Stimulated activated naive CD4-positive, alpha-beta T cell treated with Interleukin-2 at 50 U/mL for 16 hours (primary cell): ENCODE results near the gene LRIG1.

Experiments used
- DNase-seq: peaks from one replicate; lab custom pipeline; 2025; lab: John Stamatoyannopoulos, UW

Gene LRIG1

DNA sequence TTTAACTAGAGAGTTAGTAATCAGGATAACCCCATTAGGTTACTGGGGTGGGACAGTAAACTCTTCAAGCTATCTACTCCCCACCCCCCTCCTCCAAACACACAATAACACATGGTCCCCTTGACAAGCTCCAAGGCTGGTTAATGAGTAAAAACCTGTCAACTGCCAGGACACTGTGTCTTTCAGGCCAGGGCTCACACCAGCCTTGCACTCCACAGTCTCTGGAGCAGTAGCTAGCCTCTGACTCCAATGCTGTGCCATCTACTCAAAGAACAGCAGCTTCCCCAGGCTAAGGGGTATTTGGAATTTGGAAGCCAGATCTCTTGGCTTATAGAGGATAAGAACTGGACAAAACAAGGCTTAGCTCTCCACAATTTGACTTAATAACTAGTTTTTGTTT, 115.8 kb downstream of the LRIG1 start:
- no peak for DNase-seq

DNA sequence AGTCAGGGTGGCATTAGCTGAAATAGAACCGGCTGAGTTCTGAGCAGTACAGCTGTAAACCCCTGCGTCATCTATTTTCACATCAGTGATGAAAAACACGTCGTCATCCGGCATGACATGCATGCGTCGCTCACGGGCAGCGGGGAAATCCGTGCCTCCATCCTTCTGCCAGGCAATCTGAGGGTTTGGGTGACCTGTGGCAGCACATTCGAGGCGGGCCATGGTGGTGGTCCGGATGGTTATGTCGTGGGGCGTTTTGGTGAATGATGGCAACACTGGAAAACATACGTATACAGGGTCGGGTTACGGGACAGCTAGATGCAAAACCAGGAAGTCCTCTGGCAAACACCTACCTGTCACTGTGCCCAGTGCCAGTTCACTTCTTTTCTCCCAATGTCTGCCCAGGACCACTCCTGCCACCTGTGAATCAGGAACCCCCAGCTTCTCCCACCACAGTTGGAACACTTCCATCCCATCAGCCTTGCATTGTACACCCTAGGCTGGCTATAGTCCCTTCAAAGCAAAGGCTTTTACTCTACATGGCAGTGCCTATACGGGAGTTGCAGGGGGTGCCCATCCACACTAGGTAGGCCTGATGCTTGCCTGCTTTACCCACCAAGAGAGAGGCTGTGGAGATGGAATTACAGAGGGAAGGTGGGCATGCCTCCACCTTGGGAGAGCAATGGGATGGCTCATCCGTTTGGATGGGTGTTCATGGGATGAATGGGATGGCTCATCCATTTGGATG, 116.7 kb downstream of the LRIG1 start:
- no peak for DNase-seq

DNA sequence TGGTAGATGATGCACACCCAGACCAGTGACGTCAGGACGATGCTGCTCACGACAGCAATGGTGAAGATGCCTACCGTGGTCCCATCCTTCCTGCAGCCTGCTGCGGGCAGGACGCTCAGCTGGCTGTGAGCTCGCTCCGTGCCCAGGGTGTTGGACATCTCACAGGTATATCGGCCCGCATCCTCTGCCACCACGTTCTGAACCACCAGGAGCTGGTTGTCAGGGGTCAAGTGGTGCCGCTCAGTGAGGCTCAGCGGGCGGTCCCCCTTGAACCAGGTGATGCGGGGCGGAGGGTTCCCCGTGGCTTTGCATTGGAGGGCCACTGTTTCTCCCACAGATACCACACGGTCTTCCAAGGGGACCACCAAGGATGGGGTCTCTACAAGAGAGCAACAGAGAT, 117.8 kb downstream of the LRIG1 start:
- DNase-seq: no peak

DNA sequence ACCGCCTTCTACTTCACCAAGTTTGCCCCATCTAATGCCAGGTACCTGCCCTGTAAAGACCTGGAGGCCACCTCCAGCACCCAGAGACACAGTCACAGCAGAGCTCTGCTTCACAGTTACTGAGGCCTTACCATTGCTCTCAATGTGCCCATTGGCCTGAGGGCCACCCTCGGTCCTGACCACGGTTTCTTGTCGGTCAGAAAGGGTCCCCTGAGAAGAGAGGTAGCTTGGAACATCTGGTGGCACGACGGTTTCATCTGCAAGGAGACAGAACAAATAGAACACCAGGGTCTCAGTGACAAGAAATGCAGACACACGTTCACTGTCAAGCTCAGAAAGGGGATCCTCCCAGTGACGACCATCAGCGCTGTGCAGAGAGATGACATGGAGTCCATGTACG, 118.7 kb downstream of the LRIG1 start:
- DNase-seq: no peak

DNA sequence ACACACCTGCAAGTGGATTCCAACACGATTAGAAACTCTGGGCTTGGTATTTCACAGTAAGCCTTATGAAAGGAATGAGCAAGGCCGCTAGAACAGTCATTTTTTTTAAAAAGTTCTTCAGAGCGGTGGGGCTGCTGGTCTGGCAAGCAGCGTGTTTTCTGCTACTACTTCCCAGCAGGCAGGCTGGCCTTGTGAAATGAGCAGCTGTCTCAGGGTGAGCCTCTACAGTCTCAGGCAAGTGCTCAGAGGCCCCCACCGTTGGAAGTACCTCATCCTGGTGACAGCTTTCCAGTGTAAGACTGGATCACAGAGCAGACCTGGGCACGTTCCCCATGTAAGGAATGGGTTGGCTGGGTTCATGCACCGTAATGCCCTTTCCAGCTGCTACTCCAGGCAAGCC, 119.2 kb downstream of the LRIG1 start:
- DNase-seq: no peak

DNA sequence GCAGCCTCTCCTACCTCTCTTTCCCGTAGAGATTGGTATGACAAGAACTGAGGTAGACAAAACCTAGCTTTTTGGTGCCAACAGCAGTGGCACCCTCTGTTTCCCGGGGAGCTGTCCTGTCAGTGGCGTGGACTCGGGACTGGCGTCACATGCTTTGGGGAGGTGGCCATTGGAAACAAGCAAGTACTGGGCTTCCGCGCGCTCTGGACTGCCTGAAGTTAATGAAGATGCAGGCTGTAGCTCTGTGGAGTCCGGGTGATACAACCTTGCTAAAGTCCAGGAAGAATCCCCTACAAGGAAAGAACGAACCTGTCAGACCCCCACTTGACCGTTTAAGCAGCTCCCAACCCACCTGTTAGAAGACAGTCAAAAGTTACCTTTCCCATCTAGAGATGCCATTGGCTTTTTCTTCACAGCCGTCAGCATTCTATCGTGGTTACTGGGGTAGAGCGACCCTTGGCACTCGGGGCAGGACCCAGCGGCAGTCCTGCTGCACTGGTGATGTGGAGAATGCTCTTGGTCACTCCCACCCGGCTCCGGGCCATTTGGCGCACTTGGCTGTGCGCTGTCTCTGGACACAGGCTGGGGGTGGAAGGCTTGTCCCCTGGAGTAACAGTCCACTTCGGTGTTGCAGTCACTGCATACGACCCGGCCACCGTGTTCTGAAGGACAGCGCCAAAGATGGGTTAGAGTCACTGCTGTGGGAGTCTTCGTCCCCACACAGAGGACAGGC, 120.5 kb downstream of the LRIG1 start:
- no peak for DNase-seq

DNA sequence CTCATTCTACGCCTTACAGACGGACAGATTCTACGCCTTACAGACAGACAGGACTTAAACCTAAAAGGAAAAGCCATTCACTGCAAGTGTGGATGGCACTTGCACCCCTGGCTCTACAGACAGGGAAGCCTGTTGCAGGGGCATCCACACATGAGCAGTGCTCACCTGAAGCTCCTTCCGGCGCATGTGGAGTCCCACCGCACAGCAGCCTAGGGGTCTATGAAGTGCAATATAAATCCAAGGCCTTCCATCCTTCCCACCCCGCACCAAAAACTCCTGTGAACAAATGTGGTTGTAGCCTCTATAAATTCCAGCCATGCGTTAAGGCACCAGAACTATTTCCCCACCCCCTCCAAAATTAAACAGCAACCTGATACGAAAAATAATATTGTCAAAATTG, 121.3 kb downstream of the LRIG1 start:
- DNase-seq: no peak

DNA sequence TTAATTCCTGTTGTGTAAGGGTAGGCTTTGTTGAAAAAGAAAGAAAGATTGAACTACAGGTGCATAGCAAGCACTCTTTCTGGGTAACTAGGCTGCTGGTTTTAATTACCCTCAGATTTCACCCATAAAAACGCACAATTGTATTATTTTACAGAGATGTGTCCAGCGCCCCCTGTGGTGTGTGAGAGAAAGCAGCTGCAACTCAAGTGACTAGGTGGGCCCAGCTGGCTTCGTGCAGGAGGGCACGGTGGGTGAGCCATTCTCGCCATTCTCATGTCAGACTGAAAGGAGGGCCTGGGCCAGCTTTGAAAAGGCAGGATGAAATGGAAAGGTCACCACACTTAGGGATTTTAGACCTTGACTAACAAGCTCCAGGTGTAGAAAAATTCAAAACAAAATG, 122.6 kb downstream of the LRIG1 start:
- peak; percentile 38 for DNase-seq

DNA sequence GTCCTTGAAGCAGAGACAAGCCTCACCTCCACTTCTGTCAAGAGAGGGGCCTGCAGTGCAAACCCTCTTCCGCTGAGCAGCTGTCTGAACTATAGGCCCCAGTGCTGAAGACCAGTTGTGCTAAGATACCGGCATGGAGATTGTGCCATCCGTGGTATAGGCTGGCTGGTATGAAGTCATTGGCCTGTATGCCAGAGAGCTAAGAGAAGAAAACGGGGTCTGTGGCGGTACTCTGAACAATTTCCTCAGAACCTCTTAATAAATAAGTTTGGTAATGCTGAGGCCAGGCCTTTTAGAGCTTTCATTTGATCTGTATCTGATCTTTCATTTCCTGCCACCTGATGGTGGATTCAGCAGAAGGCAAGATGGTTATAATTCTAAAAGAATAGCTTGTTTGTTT, 123.0 kb downstream of the LRIG1 start:
- DNase-seq: no peak

DNA sequence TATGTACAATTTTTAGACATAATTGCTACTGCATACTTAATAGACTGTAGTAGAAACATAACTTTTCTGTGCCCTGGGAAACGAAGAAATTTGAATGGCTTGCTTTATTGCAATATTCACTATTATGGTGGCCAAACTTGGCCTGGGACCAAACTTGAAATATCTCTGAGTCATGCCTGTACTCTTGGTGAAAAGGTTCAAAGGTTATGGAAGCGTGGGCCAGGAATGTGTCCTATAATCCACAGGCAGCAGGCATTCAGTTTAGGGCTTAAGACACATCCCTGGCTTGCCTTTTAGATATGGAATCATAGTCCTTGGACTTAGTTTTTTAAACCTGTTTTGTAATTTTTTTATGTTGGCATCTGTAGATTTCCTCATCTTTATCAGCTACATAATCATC, 124.3 kb downstream of the LRIG1 start:
- no peak for DNase-seq

DNA sequence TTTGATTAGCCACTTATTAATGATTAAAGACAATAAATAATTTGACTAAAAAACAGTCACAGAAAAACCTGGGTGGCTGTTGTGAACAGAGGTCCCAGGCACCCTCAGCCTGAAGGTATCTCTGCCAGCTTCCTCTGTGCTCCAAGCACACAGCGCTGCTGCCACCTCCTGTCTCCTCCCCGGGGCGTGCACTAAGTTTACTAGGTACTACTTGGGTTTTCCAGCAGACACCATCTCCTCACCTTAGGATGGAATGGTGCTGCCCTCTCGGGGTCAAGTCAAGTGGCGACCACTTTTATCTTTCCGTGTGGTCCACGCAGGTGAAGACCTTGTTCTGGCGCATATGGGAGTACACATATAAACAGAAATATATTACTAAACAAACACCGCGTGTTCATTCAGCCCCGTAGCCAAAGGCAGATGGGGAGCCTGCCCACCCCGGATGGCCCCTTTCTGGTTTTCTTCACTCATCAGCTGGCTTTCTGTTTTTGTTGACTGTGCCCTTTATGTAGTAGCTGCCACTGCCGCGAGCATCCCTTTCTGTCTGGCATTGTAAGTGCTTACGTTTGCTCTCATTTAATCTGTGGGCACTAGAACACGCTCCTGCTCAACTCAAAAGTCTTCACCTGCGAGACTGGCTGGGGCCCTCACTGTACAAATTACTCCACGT, 128.0 kb downstream of the LRIG1 start:
- DNase-seq: no peak

DNA sequence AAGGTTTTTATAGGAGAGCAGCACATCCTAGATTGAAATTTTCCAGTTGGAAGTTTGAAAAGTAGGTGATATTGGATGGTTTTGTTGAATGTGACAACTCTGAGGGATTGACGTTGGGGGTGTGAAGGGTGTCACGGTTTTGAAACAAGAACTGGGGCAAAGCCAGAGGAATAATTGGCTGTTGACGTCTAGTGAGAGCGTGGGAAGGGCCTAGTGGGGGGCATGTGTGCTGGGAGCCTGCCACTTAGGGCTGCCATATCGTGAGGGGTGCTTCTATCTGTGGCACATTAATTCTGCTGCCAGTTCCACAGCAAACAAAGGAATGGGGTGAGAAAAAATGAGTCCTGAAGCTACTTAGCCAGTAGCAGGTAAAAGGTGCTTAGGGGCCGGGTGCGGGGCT, 129.4 kb downstream of the LRIG1 start:
- no peak for DNase-seq

DNA sequence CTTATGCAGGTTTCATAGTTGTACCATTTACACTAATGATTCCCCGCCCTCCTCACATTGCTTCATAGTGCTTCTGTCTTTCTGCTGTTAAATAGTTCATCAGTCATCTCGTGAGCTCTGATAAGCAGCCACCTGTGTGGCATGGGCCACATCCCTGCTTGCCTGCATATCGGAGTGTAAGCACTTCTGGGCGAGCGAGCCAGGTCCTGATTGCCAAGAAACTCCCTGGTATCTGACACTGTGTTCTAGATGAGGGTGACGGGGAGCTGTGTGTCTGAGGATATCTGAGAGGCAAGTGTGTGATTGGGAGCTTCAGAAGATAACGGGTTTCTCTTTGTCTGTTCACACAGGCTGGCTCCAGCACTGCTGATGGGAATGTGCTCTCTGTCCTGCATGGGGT, 130.6 kb downstream of the LRIG1 start:
- DNase-seq: no peak

DNA sequence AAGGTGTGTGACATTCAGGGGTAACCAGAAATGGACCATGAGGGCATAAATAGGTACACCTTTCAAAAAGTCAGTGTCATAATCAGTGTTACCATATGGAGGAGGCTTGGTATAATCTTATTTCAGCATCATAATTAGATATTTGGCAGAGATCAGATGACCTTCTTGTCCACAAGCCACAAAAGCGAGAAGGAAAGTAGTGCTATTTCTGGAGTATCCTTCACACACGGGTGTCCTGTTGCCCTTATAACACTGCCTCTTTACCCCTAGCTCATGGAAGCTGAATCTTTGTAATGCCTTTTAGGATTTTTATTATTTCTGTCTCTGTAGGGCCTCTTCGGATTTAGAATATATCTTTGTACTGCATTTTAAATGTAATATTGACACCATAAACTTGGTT, 132.8 kb downstream of the LRIG1 start:
- no peak for DNase-seq

DNA sequence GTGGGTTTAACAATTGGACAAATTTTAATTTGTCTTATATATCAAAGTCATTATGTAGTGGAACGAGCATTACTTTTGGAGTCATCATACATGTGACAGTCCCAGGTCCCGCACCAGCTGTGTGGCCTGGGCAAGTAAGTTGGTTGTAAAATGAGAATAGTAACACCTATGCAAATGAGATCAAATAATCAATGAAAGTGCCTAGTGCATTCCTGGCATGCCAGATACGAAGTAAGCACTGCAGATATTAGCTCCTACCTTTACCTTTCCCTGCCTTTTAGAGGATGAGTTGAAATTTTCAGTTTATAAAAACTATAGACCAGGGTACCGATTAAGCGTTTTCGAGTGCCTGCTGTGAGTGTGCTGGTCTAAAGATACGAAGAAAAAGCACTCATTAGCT, 134.1 kb downstream of the LRIG1 start:
- DNase-seq: no peak

DNA sequence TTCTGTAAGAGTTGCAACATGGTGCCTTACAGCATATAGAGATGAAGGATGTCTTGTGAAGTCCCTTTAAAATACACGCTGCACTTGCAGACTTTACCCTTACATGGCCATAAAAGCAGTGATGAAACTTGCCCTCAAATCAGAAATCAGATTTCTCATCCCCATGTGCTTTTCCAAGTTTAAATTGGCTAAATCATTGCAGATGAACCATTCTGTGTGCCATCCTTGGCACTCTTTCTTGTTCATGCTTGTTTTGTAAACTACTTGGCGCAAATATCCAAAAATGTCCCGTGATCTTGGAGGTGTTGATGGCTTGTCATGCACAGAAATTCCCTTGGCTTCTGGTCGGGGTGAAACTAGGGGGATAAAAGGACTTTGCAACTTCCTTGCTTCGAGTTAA, 135.7 kb downstream of the LRIG1 start:
- no peak for DNase-seq

DNA sequence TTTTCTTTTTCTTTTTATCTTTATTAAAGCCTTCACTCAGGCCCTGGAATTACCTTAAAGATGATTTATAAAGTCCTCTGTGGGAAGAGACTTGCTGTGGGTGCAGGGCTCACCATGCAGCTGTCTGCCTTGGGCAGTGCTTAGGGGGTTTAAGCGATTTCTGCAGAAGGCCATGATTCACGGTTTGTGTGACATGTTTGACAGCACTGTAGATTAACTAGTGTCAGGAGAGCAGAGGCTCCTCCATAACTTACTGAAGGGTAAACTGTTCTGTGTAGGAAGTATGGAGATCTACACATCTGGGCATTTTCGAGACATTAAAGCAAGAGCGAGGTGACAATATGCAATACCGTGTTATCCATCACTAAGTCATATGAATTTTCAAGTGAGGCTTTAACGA, 137.7 kb downstream of the LRIG1 start:
- no peak for DNase-seq

DNA sequence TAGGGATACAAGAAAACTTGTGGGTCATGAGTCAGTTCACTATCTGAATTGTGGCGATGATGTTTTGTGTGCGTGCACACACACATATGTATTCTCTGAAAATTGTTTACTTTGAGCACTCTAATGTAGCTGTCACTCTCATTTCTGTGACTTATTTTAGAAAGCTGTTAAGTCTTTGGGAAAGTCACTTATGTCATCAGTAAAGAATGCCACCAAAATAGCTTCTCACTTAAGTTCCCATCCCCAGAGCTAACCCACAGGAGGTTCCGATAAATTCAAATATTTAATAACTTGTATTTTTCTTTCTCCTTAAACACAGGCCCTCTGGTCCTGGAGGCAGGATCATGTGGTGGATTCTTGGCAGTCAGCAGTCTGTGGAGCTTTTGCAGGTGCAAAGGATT, 138.3 kb downstream of the LRIG1 start:
- DNase-seq: no peak

DNA sequence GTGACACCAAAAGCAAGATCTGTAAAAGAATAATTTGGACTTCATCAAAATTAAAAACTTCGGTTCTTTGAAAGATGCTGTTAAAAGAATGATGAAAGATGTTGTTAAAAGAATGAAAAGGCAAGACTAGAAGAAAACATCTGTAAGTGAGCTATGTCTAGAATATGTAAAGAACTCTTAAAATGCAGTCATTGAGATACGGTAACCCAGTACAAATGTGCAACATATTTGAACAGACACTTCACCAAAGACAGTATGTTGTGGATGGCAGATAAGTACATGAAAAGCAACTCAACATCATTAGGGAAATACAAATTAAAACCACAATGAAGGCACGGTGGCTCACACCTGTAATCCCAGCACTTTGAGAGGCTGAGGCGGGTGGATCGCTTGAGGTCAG, 139.5 kb downstream of the LRIG1 start:
- DNase-seq: no peak

DNA sequence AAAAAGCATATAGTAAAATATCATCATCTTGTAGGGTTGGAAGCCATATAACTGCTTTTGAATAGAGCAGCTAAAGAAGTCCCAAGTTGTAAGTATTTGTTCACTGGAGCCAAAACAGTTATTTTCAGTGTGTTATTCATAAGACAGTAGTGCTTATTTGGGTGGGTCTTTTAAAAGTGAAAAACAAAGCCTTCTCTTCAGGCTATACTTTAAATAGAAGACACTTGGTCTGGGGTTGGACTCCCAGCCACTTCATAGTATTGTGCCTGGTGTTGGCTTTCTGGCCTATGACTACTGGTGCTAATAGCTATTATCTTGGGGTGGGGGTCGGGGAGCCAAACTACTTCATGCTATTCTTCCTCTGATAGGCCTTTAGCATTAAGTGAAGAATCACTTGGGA, 144.8 kb downstream of the LRIG1 start:
- DNase-seq: no peak

DNA sequence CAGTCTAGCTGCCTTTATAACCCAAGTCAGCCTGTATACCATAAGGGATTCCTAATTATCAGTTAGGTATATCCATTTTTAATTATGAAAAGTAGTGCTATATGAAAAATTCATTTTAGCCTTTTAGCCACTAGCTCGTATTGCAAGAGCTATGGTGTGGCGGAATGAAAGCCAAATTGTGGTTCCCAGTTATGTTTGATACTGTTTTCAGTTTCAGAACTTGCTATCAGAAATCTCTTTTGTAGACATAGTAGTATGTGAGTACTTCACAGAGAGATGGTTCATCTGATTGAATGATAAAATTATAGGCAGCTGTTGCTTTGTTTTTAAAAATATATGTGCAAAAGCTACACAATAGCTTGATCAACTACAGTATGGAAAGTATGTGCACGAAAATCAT, 145.4 kb downstream of the LRIG1 start:
- no peak for DNase-seq

DNA sequence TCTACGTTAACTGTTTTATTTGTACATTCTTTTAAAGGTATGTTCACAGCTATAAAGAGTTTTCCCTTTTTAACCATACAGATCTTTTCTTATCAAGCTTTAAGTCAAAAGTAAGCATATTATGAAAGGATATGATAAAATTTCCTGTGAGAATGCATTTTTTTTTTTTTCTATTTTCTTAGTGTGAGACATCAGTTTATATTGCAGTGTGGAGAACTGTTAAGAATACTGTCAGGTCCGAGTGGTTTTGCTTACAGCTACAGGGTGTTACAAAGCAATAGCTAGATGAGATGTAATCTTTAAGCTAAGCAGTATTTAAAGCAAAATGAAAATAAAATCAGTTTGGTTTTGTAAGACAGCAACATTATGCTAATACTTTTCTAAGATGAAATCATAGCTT, 146.8 kb downstream of the LRIG1 start:
- no peak for DNase-seq

DNA sequence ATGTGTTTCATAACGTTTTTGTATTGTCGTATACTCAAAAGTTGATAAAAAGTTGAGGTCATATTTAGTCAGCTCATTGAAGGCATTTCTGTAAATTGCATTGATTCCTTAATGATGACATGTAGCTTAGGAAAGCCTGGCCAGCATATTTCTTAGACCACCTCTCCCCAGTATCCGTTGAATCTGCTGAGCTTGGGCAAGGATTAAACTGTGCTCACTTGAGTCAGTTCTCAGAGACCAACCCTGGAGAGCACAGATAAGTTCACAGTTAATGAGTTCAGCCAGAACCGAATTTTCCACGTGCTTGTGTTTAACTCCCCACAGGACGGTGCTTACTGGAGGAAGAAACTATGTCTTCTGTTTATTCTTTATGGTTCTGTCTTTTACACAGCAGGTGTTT, 147.3 kb downstream of the LRIG1 start:
- no peak for DNase-seq
